ENCODE results near the gene SPATA21.

The SPATA21 gene

GRCh38 chr1:16396591-16396990, 40.6 kb downstream of the SPATA21 start:
- no peak for DNase-seq
- H3K4me1 Mint-ChIP-seq: peaks cover 27% of the 10 kb centered on the region
- H3K27ac Mint-ChIP-seq: peak overlapping the region; percentile 89
- no peaks in the 10 kb centered on the region for H3K27me3 Mint-ChIP-seq (ENCODE audit: low read depth, poor library complexity)
- TF ChIP-seq, protein P1, sequence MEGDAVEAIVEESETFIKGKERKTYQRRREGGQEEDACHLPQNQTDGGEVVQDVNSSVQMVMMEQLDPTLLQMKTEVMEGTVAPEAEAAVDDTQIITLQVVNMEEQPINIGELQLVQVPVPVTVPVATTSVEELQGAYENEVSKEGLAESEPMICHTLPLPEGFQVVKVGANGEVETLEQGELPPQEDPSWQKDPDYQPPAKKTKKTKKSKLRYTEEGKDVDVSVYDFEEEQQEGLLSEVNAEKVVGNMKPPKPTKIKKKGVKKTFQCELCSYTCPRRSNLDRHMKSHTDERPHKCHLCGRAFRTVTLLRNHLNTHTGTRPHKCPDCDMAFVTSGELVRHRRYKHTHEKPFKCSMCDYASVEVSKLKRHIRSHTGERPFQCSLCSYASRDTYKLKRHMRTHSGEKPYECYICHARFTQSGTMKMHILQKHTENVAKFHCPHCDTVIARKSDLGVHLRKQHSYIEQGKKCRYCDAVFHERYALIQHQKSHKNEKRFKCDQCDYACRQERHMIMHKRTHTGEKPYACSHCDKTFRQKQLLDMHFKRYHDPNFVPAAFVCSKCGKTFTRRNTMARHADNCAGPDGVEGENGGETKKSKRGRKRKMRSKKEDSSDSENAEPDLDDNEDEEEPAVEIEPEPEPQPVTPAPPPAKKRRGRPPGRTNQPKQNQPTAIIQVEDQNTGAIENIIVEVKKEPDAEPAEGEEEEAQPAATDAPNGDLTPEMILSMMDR (IDR thresholded peaks at IDR 0.05): no peak
- H3K4me3 Mint-ChIP-seq: no peak overlapping the region
- no peaks in the 10 kb centered on the region for H3K9me3 Mint-ChIP-seq
- peaks cover 31% of the 10 kb centered on the region for H3K36me3 Mint-ChIP-seq (ENCODE audit: low read depth)

DNA sequence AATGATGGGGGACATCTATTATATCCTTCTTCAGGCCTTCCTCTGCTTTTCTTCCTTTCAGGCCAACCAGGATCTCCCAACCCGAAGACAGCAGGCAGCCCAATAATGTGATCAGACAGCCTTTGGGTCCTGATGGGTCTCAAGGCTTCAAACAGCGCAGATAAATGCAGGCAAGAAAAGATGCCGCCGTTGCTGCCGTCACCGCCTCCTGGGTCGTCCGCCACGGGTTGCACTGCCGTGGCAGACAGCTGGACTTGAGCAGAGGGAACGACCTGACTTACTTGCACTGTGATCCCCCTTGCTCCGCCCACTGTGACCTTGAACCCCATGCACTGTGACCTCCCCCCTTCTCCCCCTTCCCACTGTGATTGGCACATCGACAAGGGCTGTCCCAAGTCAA, 42.2 kb downstream of the SPATA21 start:
- DNase-seq: no peak
- TF ChIP-seq, protein P1 (IDR thresholded peaks at IDR 0.05): no peak
- peaks cover 34% of the 10 kb centered on the region for H3K36me3 Mint-ChIP-seq (ENCODE audit: low read depth)
- peaks cover 43% of the 10 kb centered on the region for H3K4me1 Mint-ChIP-seq
- H3K9me3 Mint-ChIP-seq: no peaks in the 10 kb centered on the region
- no peak overlapping the region for H3K4me3 Mint-ChIP-seq
- no peaks in the 10 kb centered on the region for H3K27me3 Mint-ChIP-seq (ENCODE audit: low read depth, poor library complexity)
- H3K27ac Mint-ChIP-seq: no peak overlapping the region

GRCh38 chr1:16393570-16394521, 43.4 kb downstream of the SPATA21 start:
- TF ChIP-seq, protein P1 (IDR thresholded peaks at IDR 0.05): no peak
- Mint-ChIP-seq H3K4me3 (no peak overlapping the region), H3K36me3 (ENCODE audit: low read depth) (peaks cover 28% of the 10 kb centered on the region), H3K27me3 (ENCODE audit: low read depth, poor library complexity) (no peaks in the 10 kb centered on the region), H3K9me3 (no peaks in the 10 kb centered on the region), H3K4me1 (peaks cover 46% of the 10 kb centered on the region), H3K27ac (peak overlapping the region; percentile 77)
- DNase-seq: no peak

DNA sequence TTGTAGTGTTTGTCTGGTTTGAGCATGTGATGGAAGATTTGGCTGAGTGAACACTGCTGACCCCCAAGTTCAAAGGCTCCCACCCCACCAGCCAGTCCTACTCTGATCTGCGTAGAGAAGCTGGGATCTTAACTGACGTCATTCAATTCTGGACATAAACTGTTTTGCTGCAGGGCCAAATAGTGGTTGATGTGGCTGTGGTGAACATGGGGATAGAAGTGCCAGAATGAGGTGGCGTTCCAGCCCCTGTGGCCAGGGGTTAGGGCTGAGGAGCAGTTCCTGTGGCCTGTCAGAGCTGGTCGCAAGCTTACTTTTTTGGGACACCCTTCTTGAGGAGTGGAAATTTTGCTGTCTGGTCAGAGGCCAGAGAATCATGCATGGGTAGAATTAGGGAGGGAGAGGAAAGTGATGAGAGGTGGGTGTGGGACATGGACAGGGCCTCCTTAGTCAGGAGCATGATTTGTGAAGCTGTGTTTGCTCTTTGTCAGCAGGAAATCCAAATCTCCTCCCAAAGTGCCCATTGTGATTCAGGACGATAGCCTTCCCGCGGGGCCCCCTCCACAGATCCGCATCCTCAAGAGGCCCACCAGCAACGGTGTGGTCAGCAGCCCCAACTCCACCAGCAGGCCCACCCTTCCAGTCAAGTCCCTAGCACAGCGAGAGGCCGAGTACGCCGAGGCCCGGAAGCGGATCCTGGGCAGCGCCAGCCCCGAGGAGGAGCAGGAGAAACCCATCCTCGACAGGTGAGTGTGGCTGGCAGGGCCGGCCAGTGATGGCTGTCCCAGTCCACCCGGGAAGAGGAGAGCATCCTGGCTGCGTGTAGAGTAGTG, 44.3 kb downstream of the SPATA21 start:
- H3K4me3 Mint-ChIP-seq: no peak overlapping the region
- TF ChIP-seq, protein P1 (IDR thresholded peaks at IDR 0.05): no peak
- H3K27me3 Mint-ChIP-seq (ENCODE audit: low read depth, poor library complexity): no peaks in the 10 kb centered on the region
- peaks cover 28% of the 10 kb centered on the region for H3K36me3 Mint-ChIP-seq (ENCODE audit: low read depth)
- no peak for DNase-seq
- H3K9me3 Mint-ChIP-seq: no peaks in the 10 kb centered on the region
- H3K4me1 Mint-ChIP-seq: peaks cover 46% of the 10 kb centered on the region
- H3K27ac Mint-ChIP-seq: peak overlapping the region; percentile 89

DNA sequence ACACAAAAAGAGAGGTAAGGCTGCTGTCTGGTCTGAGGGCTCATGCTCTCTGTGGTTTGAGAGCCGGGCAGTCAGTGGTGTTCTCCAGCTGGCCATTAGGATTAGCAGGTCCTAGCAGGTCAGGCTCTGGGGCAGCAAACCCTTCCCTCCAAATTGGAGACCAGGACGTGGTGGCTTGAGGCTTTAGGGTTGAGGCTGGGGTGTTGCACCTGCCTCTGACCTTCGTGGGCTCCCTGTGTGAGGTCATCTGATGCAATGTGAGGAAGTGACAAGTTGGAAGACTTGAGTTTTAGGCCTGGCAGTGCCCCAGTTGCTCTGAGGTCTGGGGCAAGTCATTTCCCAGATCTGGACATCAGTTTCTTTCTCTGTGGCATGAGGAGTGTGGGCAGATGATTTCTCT, 45.8 kb downstream of the SPATA21 start:
- Mint-ChIP-seq H3K4me3 (no peak overlapping the region), H3K9me3 (no peaks in the 10 kb centered on the region), H3K27me3 (ENCODE audit: low read depth, poor library complexity) (no peaks in the 10 kb centered on the region), H3K4me1 (peaks cover 51% of the 10 kb centered on the region), H3K36me3 (ENCODE audit: low read depth) (peaks cover 38% of the 10 kb centered on the region), H3K27ac (peak overlapping the region; percentile 37)
- no peak for DNase-seq
- TF ChIP-seq, protein P1 (IDR thresholded peaks at IDR 0.05): no peak
